Fibroblast of skin of abdomen (primary cell): Measurements from ENCODE around the gene SLC25A2.

Experiments
- DNase-seq: peaks from one replicate; pipeline ENCODE4 v3.0.0-alpha.2; 2013

The SLC25A2 gene

DNA sequence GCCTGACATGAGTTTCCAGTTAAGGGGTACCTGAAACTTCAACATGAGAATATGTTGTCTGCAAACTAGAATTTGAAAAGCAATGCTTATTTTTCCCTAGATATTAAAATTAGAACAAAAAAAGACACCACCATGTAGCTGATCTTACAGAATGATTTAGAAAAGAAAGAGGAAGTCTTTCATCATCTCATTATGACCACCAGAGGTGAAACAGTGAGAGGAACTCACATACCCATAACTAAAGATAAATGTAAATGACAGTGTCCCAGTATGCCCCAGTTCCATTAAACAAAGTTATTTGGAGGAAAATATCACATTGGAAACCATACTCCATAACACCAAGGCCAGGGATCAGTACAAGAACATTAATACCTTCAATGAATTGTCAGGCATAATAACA, 9.9 kb upstream of the SLC25A2 start:
- no peak for DNase-seq

DNA sequence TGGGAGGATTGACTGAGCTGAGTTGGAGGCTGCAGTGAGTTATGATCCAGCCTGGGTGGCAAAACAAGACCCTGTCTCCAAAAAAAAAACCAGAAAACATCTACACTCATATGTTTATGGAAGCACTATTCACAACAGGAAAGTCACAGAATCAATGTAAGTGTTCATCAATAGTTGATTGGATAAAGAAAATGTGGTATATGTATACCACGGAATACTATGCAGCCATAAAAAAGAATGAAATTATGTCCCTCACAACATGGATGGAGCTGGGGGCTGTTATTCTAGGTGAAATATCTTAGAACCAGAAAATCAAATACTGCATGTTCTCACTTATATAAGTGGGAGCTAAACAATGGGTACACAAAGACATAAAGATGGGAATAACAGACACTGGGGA, 2.8 kb upstream of the SLC25A2 start:
- DNase-seq: no peak

DNA sequence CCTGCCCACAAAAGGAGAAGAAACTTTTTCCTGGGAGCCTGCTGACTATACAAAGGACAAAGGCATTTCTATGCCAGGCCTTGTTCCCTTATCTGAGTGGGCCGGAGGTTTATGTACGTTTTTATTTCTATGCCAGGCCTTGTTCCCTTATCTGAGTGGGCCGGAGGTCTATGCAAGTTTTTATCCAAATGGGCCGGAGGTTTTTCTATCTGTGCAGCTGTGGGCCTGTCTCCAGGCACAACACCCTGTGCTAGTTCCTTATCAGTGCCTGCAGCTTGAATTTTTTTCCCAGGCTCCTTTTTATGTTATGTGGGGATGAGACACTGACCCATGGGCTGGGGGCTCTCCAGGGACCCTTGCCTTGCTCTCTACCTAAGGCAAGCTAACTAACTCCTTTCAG, 5.5 kb downstream of the SLC25A2 start:
- DNase-seq: no peak

DNA sequence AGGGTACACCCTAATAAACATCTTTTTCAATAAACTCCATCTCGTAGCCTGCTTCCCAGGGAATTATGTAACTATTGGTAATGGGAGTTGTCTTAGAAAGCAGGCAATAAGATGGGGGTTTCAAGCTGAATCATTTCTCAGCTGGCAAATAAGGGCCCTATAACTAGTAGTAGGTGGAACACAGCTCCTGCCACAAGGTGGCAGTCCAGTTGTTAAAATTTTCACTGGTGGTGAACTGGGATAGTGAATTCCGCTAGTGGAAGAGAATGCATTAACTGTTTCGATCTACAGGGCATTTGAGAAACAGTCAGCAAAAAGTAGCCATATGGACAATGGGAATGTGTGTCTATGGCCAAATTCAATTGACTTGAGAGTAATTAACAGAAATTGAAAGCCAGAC, 30.9 kb downstream of the SLC25A2 start:
- no peak for DNase-seq

DNA sequence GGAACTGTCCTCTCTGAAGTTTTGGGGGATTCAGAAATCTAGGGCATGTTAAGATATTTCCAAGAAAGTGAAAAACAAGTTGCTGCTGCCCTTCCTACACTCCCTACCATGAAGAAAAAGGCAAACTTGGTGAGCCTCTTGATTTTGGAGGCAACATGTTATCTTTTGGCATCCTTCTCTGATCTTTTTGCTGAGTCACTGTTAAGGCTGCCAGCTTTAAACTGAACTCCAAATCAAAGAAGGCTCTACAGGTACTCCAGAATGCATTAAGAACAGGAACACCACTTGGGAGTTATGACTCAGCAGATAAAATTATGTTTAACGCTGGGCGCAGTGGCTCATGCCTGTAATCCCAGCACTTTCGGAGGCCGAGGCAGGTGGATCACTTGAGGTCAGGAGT, 34.7 kb downstream of the SLC25A2 start:
- DNase-seq: no peak

- no peak for DNase-seq
These were observed 42.7 kb downstream of the SLC25A2 start for GRCh38 chr5:141261238-141261546.

DNA sequence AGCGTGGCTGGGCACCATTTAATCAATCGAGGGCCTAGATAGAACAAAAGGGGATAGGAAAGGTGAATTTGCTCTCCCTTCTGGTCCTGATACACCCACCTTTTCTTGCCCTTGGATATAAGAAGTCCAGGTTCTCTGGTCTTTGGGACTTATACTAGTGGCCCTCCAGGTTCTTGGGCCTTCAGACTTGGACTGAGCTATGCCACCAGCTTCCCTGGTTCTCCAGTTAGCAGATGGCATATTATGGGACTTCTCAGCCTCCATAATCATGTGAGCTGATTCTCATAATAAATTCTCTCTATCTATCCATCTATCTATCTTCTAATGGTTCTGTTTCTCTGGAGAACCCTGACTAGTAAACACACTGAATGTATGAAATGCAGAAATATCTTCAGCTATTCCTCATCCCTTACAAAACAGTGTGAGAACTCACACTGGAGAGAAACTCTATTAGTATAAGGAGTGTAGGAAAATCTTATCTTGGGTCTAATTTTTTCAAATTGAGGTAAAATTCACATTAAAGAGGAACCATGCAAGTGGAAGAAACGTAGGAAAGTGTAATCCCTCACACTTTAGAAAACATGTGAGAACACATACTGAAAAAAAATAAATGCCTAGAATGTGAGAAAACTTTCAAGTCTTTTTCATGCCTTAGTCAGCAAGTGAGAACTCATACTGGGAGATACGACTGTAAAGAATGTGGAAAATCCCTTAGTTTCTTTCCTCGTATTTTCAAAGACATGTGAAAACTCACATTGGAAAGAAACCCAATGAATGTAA, 43.2 kb downstream of the SLC25A2 start:
- DNase-seq: no peak

DNA sequence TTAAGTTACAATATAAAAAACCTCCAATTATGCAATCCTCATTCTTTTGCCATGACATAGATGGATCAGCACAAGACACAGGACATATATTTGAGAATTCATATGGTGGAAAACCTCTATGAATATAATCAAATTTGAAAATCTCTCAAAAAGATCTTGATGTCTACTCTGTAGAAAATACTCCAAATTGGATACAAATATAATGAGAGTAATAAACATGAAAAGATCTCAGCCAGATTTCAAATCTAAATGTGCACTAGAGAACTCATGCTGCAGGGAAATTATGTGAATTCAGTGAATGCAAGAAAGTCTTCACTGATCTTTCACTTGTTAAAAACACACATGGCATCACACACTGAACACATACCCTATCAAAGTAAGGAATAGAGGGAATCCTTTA, 44.9 kb downstream of the SLC25A2 start:
- DNase-seq: no peak

DNA sequence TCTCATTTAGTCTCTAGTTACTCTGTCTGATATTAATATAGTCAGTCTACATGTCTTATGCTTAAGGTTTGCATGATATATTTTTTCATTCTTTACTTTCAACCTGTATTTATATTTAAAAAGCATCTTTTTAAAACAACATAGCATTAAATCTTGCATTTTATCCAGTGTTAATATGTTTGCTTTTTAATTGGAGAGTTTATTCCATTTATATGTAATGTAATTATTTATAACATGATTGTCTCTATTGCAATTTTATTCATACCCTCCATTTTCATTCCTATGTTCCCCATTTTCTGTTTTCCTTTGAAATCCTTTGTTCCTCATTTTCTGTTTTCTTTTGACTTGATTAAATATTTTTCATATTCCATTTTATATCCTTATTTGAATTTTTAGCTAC, 45.4 kb downstream of the SLC25A2 start:
- DNase-seq: no peak
